ENCODE data around the gene BEND6. TPM values are rescaled to one million over a fixed set of nuclear protein-coding genes. Genes with fewer than 3 reads are reported as not detected.

BEND6 gene
- total RNA-seq, 1 experiment from 2014 or later, result 1.4 TPM

GRCh38 chr6:56978530-56978929, 23.6 kb downstream of the BEND6 start:
- H3K27ac ChIP-seq (ENCODE audit: insufficient read length, low read depth, low read length), result no peak overlapping the region
- no peak overlapping the region for H3T11ph ChIP-seq (ENCODE audit: low read length)
- Mint-ChIP-seq H3K9me3 (peaks cover 23 to 31% of the 10 kb centered on the region in 2 experiments), H3K4me1 (peaks cover 0 to 2% of the 10 kb centered on the region in 2 experiments; a peak in 1 of 4 replicates), H3K27me3 (ENCODE audit: low read depth) (no peaks in the 10 kb centered on the region), H3K27ac (no peak overlapping the region), H3K4me3 (no peak overlapping the region), H3K36me3 (ENCODE audit: insufficient read depth in 1 of 3, low read depth in 3 of 3) (peaks cover 3 to 24% (median 13%) of the 10 kb centered on the region in 3 experiments)
- no peaks in the 10 kb centered on the region for H3K79me1 ChIP-seq (ENCODE audit: insufficient read depth, low read depth, low read length, poor library complexity, severe bottlenecking)
- H2BK12ac ChIP-seq (ENCODE audit: insufficient read length, low read depth, low read length), result no peak overlapping the region
- no peaks in the 10 kb centered on the region for H3K23me2 ChIP-seq (ENCODE audit: insufficient read length, low read depth, low read length, poor library complexity, severe bottlenecking)
- no peak overlapping the region for H3K56ac ChIP-seq (ENCODE audit: insufficient read length, low read depth, low read length)
- no peak overlapping the region for H2AFZ ChIP-seq (ENCODE audit: low read length)
- no peak overlapping the region for H2BK15ac ChIP-seq (ENCODE audit: low read depth, low read length)
- H3K9ac ChIP-seq (ENCODE audit: extremely low read depth, insufficient read length, low read length), result no peak overlapping the region
- no peak overlapping the region for H2BK120ac ChIP-seq (ENCODE audit: low read depth, low read length, poor library complexity, severe bottlenecking)
- no peaks in the 10 kb centered on the region for H3K27me3 ChIP-seq (ENCODE audit: insufficient read depth, low read length)
- no peak overlapping the region for H2AK5ac ChIP-seq (ENCODE audit: insufficient read length, low read length)
- H4K8ac ChIP-seq (replicated peaks; ENCODE audit: insufficient read length, low read depth, low read length), result no peak overlapping the region
- H3K9me3 ChIP-seq (ENCODE audit: control insufficient read depth, low read depth, low read length), result no peaks in the 10 kb centered on the region
- no peak overlapping the region for H3K23ac ChIP-seq (ENCODE audit: insufficient read length, low read depth, low read length)
- no peaks in the 10 kb centered on the region for H4K20me1 ChIP-seq (ENCODE audit: control insufficient read depth, insufficient read depth, insufficient read length)
- H3K4ac ChIP-seq (ENCODE audit: low read depth, low read length), result no peak overlapping the region
- no peak overlapping the region for H3K18ac ChIP-seq (ENCODE audit: insufficient read length, low read depth, low read length)
- H3K4me2 ChIP-seq (ENCODE audit: insufficient read depth, insufficient read length, low read length), result no peak overlapping the region
- no peak overlapping the region for H3K14ac ChIP-seq (ENCODE audit: insufficient read depth, low read length)
- H3K79me2 ChIP-seq (ENCODE audit: insufficient read depth, low read length), result no peaks in the 10 kb centered on the region
- no peak overlapping the region for H4K5ac ChIP-seq (ENCODE audit: insufficient read length, low read depth, low read length)
- no CpG with 5 or more reads among the region's 1 CpG for WGBS (ENCODE audit: extremely low coverage, insufficient read length, low lambda C conversion rate)
- no peak overlapping the region for H2BK20ac ChIP-seq (ENCODE audit: low read depth, low read length, poor library complexity, severe bottlenecking)
- no peak overlapping the region for H4K91ac ChIP-seq (ENCODE audit: insufficient read length, low read depth, low read length)
- no peak overlapping the region for H2BK5ac ChIP-seq (ENCODE audit: insufficient read length, low read length)
- TF ChIP-seq CTCF (conservative IDR thresholded peaks at IDR 0.05), result no peak
- H3K4me1 ChIP-seq (ENCODE audit: insufficient read depth, low read length), result no peaks in the 10 kb centered on the region
- DNase-seq, result no peak
